ENCODE results near the gene CETP. TPM values are rescaled to one million over a fixed set of nuclear protein-coding genes. Genes with fewer than 3 reads are reported as not detected.

Gene CETP
- total and polyA plus RNA-seq, 4 experiments from 2014 or later: 0.14 TPM; not detected in 3

DNA sequence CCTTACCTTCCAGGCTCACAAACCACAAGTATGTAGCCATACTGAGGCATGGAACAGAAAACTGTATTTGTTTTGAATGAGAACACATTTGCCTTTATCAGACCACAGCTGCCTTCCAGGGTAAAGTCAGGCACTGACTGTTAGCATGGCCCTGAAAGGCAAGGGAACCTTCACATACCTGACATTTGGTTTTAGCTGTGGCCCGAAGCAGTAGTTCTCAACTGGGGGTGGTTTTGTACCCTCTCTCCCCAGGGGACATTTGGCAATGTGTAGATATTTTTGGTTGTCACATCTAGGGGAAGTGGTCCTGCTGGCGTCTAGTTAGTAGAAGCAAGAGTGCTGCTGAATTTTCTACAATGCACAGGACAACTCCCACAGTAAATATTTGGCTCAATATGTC, 20.7 kb upstream of the CETP start:
- CTCF ChIA-PET (ENCODE audit: partially characterized antibody): interaction anchor here (0.8 to 1.7 kb wide), 3 partner anchors 10 to 74 kb away, joined by 3 to 8 read pairs (median 4); no protein-coding TSS in a partner anchor
- H3K4me1 Mint-ChIP-seq: peaks cover 32 to 55% (median 41%) of the 10 kb centered on the region in 4 donors
- no peaks in the 10 kb centered on the region for H3K9me3 Mint-ChIP-seq

GRCh38 chr16:56941856-56942331, 19.9 kb upstream of the CETP start:
- Histone ChIP-seq H3K4me1 (ENCODE audit: insufficient read depth, low read length) (peaks cover 32% of the 10 kb centered on the region), H3K27ac (ENCODE audit: low read depth, low read length) (no peak overlapping the region), H3K4me3 (ENCODE audit: low read length in 2 of 2) (no peak overlapping the region), H3K36me3 (ENCODE audit: insufficient read depth, low read length) (peaks cover 80% of the 10 kb centered on the region), H3K27me3 (ENCODE audit: insufficient read depth, low read length) (no peaks in the 10 kb centered on the region), H3K9me3 (ENCODE audit: control insufficient read depth in 1 of 2, low read length in 2 of 2) (no peaks in the 10 kb centered on the region)
- Mint-ChIP-seq H3K4me3 (no peak overlapping the region), H3K9me3 (no peaks in the 10 kb centered on the region), H3K27me3 (no peaks in the 10 kb centered on the region), H3K4me1 (peaks cover 29 to 47% (median 35%) of the 10 kb centered on the region in 4 donors), H3K27ac (peak overlapping the region in 1 of 7 donors; percentile 42), H3K36me3 (peaks cover 47 to 86% of the 10 kb centered on the region in 2 donors)
- intact Hi-C loops (cut with micrococcal nuclease): no loop called here
- ChIA-PET CTCF (ENCODE audit: partially characterized antibody) (interaction anchor here (1.5 to 1.7 kb wide), 2 partner anchors 9 to 22 kb away, joined by 4 to 8 read pairs; no protein-coding TSS in a partner anchor), POLR2A (ENCODE audit: partially characterized antibody) (interaction anchor here (0.8 to 5.5 kb wide), 4 partner anchors 8 to 100 kb away, joined by 3 to 51 read pairs (median 4); partner anchors contain the start of genes HERPUD1 and NLRC5)
- DNase-seq: no peak

More for the DNA sequence above, 20.7 kb upstream of the CETP start:
- peaks cover 55 to 90% of the 10 kb centered on the region in 2 donors for H3K36me3 Mint-ChIP-seq
- Histone ChIP-seq H3K4me1 (ENCODE audit: insufficient read depth, low read length) (peaks cover 39% of the 10 kb centered on the region), H3K27ac (ENCODE audit: low read depth, low read length) (no peak overlapping the region), H3K9me3 (ENCODE audit: control insufficient read depth in 1 of 2, low read length in 2 of 2) (no peaks in the 10 kb centered on the region), H3K27me3 (ENCODE audit: insufficient read depth, low read length) (no peaks in the 10 kb centered on the region), H3K4me3 (ENCODE audit: low read length in 2 of 2) (no peak overlapping the region), H3K36me3 (ENCODE audit: insufficient read depth, low read length) (peaks cover 88% of the 10 kb centered on the region)
- peak overlapping the region in 3 of 7 donors; percentile 21 to 52 (median 22) for H3K27ac Mint-ChIP-seq
- H3K4me3 Mint-ChIP-seq: no peak overlapping the region
- POLR2A ChIA-PET (ENCODE audit: partially characterized antibody): interaction anchor here (1.1 to 5.5 kb wide), 3 partner anchors 9 to 101 kb away, joined by 4 to 51 read pairs (median 5); partner anchors contain the start of genes HERPUD1 and NLRC5
- DNase-seq: no peak
- intact Hi-C loops (cut with micrococcal nuclease): no loop called here
- H3K27me3 Mint-ChIP-seq: no peaks in the 10 kb centered on the region

- Histone ChIP-seq H3K27ac (ENCODE audit: low read depth, low read length) (no peak overlapping the region), H3K9me3 (ENCODE audit: control insufficient read depth in 1 of 2, low read length in 2 of 2) (no peaks in the 10 kb centered on the region), H3K36me3 (ENCODE audit: insufficient read depth, low read length) (peaks cover 62% of the 10 kb centered on the region), H3K4me3 (ENCODE audit: low read length in 2 of 2) (no peak overlapping the region), H3K4me1 (ENCODE audit: insufficient read depth, low read length) (peaks cover 13% of the 10 kb centered on the region), H3K27me3 (ENCODE audit: insufficient read depth, low read length) (no peaks in the 10 kb centered on the region)
- no peak overlapping the region for H3K4me3 Mint-ChIP-seq
- H3K36me3 Mint-ChIP-seq: peaks cover 32 to 67% of the 10 kb centered on the region in 2 donors
- H3K27ac Mint-ChIP-seq: peak overlapping the region in 4 of 7 donors; percentile 17 to 66 (median 48)
- H3K9me3 Mint-ChIP-seq: no peaks in the 10 kb centered on the region
- H3K27me3 Mint-ChIP-seq: no peaks in the 10 kb centered on the region
- no peak for DNase-seq
- ChIA-PET CTCF (ENCODE audit: partially characterized antibody) (no interaction called here), POLR2A (ENCODE audit: partially characterized antibody) (interaction anchor here (1.7 to 5.5 kb wide), 2 partner anchors 11 to 69 kb away, joined by 3 to 51 read pairs; partner anchors contain the start of gene HERPUD1)
- H3K4me1 Mint-ChIP-seq: peaks cover 16 to 27% (median 20%) of the 10 kb centered on the region in 4 donors
- intact Hi-C loops (cut with micrococcal nuclease): no loop called here
Measured at GRCh38 chr16:56943761-56944375, 17.9 kb upstream of the CETP start.

GRCh38 chr16:56944954-56945839, 16.6 kb upstream of the CETP start:
- Mint-ChIP-seq H3K36me3 (peaks cover 21 to 56% of the 10 kb centered on the region in 2 donors), H3K9me3 (no peaks in the 10 kb centered on the region), H3K4me1 (peaks cover 3 to 14% (median 8%) of the 10 kb centered on the region in 4 donors), H3K27ac (peak overlapping the region in 6 of 7 donors; percentile 9 to 85 (median 52)), H3K4me3 (no peak overlapping the region), H3K27me3 (no peaks in the 10 kb centered on the region)
- Histone ChIP-seq H3K9me3 (ENCODE audit: control insufficient read depth in 1 of 2, low read length in 2 of 2) (no peaks in the 10 kb centered on the region), H3K27ac (ENCODE audit: low read depth, low read length) (no peak overlapping the region), H3K4me1 (ENCODE audit: insufficient read depth, low read length) (no peaks in the 10 kb centered on the region), H3K4me3 (ENCODE audit: low read length in 2 of 2) (no peak overlapping the region), H3K36me3 (ENCODE audit: insufficient read depth, low read length) (peaks cover 49% of the 10 kb centered on the region), H3K27me3 (ENCODE audit: insufficient read depth, low read length) (no peaks in the 10 kb centered on the region)
- CTCF ChIA-PET (ENCODE audit: partially characterized antibody): no interaction called here
- POLR2A ChIA-PET (ENCODE audit: partially characterized antibody): interaction anchor here (1.1 to 5.5 kb wide), 5 partner anchors 8 to 147 kb away, joined by 3 to 51 read pairs (median 3); partner anchors contain the start of genes CPNE2, HERPUD1 and NLRC5
- DNase-seq: no peak
- intact Hi-C loops (cut with micrococcal nuclease): no loop called here

DNA sequence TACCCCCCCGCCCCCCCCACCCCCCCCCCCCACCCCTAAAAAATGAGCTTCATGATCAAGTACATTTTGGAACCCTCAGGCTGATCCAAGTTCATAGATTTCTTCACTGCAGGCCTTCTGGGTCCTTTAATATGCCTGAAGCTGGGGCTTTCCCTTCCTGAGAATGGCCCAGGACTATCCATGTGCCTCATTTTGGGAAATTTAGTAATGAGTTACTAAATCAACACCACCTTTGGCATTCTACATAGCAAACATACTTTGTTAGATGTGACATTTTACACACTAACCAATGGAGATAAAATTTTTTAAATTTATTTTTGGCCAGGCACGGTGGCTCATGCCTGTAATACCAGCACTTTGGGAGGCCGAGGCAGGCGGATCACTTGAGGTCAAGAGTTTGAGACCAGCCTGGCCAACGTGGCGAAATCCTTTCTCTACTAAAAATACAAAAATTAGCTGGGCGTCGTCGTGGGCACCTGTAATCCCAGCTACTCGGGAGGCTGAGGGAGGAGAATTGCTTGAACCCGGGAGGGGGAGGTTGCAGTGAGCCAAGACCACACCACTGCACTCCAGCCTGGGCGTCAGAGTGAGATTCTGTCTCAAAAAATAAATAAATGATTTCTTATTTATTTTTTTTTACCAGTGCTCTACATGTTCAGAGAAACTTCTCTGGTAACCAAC, 15.8 kb upstream of the CETP start:
- no peaks in the 10 kb centered on the region for H3K27me3 Mint-ChIP-seq
- Histone ChIP-seq H3K9me3 (ENCODE audit: control insufficient read depth in 1 of 2, low read length in 2 of 2) (no peaks in the 10 kb centered on the region), H3K27ac (ENCODE audit: low read depth, low read length) (no peak overlapping the region), H3K36me3 (ENCODE audit: insufficient read depth, low read length) (peaks cover 41% of the 10 kb centered on the region), H3K4me3 (ENCODE audit: low read length in 2 of 2) (no peak overlapping the region), H3K4me1 (ENCODE audit: insufficient read depth, low read length) (no peaks in the 10 kb centered on the region), H3K27me3 (ENCODE audit: insufficient read depth, low read length) (no peaks in the 10 kb centered on the region)
- POLR2A ChIA-PET (ENCODE audit: partially characterized antibody): interaction anchor here (1.1 to 5.5 kb wide), 5 partner anchors 9 to 147 kb away, joined by 3 to 51 read pairs (median 4); partner anchors contain the start of genes CPNE2, HERPUD1 and NLRC5
- intact Hi-C loops (cut with micrococcal nuclease): no loop called here
- no peaks in the 10 kb centered on the region for H3K9me3 Mint-ChIP-seq
- H3K36me3 Mint-ChIP-seq: peaks cover 20 to 50% of the 10 kb centered on the region in 2 donors
- peaks cover 4 to 18% (median 9%) of the 10 kb centered on the region in 4 donors for H3K4me1 Mint-ChIP-seq
- CTCF ChIA-PET (ENCODE audit: partially characterized antibody): no interaction called here
- H3K4me3 Mint-ChIP-seq: no peak overlapping the region
- no peak for DNase-seq
- H3K27ac Mint-ChIP-seq: peak overlapping the region in 1 of 7 donors; percentile 31

DNA sequence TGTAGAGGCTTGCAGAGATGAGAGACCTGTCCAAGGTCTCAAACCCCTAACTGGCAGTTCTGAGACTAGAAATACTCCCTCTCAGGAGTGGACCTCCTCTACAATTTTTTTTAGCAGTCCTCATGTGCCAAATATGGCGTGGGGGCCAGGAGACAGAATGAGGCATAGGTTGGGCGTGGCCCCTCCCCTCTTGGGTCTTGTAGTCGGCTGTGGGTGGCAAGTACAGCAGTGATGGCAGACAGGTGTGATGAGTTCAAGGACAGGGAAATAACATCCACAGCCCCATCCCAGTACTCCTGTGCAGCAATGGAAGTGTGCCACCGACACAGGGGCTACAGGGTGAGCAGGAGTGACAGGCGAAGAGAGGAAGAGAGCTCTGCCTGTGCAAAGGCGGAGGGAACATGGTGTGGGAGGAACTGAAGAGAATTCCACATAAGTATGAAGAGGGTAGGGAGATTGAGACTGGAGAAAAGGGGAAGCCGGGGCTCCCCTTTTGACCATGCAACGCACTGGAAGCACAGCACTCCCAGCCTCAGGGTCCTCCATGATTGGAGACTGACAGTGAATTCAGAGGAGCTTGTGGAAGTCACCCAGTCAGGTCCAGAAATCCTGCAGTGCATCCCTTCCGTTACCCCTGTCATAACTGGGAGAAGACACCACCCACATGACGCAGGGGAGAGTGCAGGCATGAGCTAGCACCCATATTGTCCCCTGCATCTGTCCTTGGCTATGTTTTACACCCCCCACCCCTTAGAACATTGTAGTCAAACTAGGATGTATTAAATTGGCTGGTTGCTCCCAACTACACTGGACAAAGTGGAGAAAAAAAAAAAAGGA, 14.8 kb upstream of the CETP start:
- Mint-ChIP-seq H3K4me3 (no peak overlapping the region), H3K36me3 (peaks cover 15 to 43% of the 10 kb centered on the region in 2 donors), H3K27ac (peak overlapping the region in 4 of 7 donors; percentile 3 to 75 (median 72)), H3K4me1 (peaks cover 7 to 24% (median 14%) of the 10 kb centered on the region in 4 donors), H3K9me3 (no peaks in the 10 kb centered on the region), H3K27me3 (no peaks in the 10 kb centered on the region)
- peaks cover 33% of the 10 kb centered on the region for H3K36me3 ChIP-seq (ENCODE audit: insufficient read depth, low read length)
- H3K4me3 ChIP-seq (ENCODE audit: low read length in 2 of 2): no peak overlapping the region
- H3K27me3 ChIP-seq (ENCODE audit: insufficient read depth, low read length): no peaks in the 10 kb centered on the region
- POLR2A ChIA-PET (ENCODE audit: partially characterized antibody): interaction anchor here (1.8 to 2.5 kb wide), 2 partner anchors 9 to 14 kb away, joined by 4 to 16 read pairs; partner anchors contain the start of gene HERPUD1
- DNase-seq: no peak
- no peaks in the 10 kb centered on the region for H3K9me3 ChIP-seq (ENCODE audit: control insufficient read depth in 1 of 2, low read length in 2 of 2)
- no peaks in the 10 kb centered on the region for H3K4me1 ChIP-seq (ENCODE audit: insufficient read depth, low read length)
- CTCF ChIA-PET (ENCODE audit: partially characterized antibody): interaction anchor here (0.6 to 1.5 kb wide), 5 partner anchors 17 to 106 kb away, joined by 3 to 12 read pairs (median 3); no protein-coding TSS in a partner anchor
- intact Hi-C loops (cut with micrococcal nuclease): no loop called here
- no peak overlapping the region for H3K27ac ChIP-seq (ENCODE audit: low read depth, low read length)

Measured in CD4-positive, alpha-beta memory T cell (primary cell).